GM18502 (cell line): ENCODE results near the gene ANKS6.
A peak's percentile ranks its signal among the peaks of the same experiment; 100 is the strongest.

Experiments
- ATAC-seq: cut with Tn5 transposase; IDR thresholded peaks from one replicate; pipeline ENCODE4 v1.9.1; 2021; ENCODE audit warnings: mild to moderate bottlenecking; ENCODE audit not compliant: unreplicated experiment, poor library complexity

Gene ANKS6

DNA sequence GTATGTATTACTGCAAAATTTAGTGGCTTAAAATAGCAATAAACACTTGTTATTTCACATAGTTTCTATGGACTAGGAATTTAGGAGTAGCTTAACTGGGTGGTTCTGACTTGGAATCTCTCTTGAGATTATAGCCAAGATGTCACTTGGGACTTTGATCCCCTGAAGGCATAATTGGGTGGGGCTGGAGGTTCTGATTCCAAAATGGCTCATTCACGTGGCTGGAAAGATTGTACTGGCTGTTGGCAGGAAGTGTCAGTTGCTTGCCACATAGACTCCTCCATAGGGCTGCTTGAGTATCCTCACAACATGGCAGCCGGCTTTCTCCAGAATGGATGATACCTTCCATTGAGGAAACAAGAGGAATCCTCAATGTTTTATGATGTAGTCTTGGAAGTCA, 22.4 kb upstream of the ANKS6 start:
- ATAC-seq, result no peak

GRCh38 chr9:98815391-98815951, 19.1 kb upstream of the ANKS6 start:
- ATAC-seq, result no peak

- no peak for ATAC-seq
These were observed 14.8 kb upstream of the ANKS6 start for GRCh38 chr9:98811051-98811650.

DNA sequence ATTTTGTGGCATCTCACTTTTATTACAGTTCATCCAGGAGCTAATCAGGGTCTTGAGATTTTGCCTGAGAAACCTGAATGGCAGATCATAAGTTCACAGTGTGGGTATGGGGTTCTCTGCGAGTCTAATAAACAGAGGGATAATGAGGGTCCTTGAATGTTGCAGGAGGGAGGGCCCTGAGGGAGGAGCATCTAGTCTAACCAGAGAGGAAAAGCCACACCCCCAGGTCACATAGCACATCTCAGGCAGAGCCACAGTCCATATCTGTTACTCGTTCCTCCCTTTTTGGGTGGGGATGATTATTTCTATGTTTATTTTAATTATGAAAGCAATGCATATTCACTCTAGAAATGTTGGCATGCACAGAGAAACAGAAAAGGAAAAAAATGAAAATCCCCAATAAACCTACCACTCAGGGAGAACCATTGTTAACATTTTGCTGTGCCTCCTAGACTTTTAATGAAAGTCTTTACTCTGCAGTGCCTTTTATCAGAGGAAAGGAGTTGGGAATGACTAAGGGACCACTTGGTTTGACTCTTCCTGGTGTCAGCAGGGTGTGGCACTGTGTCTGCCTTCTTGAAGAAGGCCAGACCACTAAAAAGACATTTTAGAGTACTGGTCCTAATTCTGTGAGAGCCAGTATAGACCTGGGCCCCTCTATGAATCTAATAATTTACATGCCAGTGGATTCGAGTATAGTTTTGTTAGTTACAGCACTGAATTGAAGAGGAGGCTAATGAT, 13.9 kb upstream of the ANKS6 start:
- ATAC-seq, result no peak

GRCh38 chr9:98809311-98810101, 13.2 kb upstream of the ANKS6 start:
- no peak for ATAC-seq

- ATAC-seq, result no peak
These were observed 12.5 kb upstream of the ANKS6 start for GRCh38 chr9:98808875-98809274.

- no peak for ATAC-seq
These were observed 12.1 kb upstream of the ANKS6 start for GRCh38 chr9:98808411-98808815.

GRCh38 chr9:98807814-98808195, 11.4 kb upstream of the ANKS6 start:
- peak; percentile 28 for ATAC-seq

DNA sequence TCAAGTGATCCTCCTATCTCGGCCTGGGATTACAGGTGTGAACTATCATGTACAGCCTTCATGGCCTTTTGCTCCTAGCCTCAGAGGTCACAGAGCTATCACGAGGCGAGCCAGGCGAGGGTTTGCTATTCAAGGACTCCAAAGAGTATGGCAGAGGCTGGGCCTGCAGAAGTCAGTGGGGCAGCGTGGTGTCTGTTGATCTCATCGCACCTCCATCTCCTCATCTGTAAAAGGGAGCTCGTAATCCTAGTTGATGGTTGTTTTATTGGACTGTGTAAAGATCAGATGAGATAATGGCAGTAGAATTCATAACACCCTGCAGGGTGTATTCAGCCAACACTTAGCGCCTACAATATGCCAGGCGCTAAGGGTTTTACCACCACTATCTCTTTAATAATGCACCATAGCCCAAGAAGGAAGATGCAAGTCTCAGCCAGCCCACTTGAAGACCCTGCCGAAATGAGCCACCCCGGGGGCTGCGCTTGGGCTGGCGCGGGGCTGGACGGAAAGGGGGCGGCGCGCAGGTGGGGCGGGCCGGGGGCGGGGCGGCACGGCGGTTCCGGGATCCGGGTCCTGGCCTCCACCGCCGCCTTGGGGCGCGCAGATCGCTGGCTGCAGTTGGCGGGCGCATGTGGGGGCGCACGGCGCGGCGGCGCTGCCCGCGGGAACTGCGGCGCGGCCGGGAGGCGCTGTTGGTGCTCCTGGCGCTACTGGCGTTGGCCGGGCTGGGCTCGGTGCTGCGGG, 10.9 kb upstream of the ANKS6 start, which contains the start of gene GALNT12:
GALNT12 (plus strand) TSS at position 601 of the 744 bp plus-strand sequence; CDS start at position 630, 29 bp downstream.
- ATAC-seq, result peak; percentile 66

DNA sequence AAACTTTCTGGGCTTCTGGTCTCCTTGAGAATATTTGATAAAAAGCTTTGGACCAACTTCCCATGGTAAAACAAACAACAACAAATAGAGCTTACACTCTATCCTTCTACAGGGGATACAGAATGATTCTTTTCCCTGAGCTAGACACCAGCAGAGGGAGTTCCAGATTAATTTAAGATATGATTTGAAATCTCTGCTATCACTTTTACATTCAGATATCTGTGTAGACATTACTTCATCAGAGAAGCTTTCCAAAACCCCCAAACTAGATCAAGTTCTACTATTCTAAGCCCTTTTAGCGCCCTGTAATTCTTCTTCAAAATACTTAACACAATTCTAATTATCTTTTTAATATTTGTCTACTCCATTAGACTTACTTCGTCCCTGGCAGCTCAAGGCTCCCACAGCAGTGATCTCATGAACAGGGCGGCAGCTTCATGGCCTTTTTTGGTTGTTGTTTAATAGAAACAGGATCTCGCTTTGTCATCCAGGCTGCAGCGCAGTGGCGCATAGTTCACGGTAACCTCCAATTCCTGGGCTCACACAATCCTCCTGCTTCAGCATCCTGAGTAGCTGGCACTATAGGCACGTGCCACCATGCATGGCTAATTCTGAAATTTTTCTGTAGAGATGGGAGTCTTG, 10.2 kb upstream of the ANKS6 start:
- no peak for ATAC-seq

- no peak for ATAC-seq
These were observed 9.3 kb upstream of the ANKS6 start for GRCh38 chr9:98805506-98806272.

- no peak for ATAC-seq
These were observed 7.7 kb upstream of the ANKS6 start for GRCh38 chr9:98804083-98804482.

DNA sequence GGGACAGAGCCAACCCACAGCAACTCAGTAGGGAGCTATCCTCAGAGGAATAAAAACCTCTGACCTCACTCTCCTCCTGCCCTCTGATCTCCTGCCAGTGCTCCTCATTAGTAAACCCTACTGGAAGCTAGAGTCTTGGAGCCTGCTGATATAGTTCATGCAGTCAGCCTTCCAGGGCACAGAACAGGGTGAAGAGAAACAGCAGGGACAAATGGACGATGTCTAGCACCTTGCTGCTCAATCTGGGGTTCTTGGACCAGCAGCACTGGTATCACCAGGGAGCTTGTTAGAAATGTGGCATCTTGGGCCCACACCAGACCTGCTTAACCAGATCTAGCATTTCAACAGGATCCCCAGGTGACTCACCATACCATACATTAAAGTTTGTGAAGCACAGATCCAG, 5.6 kb upstream of the ANKS6 start:
- ATAC-seq, result no peak

- ATAC-seq, result no peak
These were observed 5.2 kb upstream of the ANKS6 start for GRCh38 chr9:98801561-98801960.

DNA sequence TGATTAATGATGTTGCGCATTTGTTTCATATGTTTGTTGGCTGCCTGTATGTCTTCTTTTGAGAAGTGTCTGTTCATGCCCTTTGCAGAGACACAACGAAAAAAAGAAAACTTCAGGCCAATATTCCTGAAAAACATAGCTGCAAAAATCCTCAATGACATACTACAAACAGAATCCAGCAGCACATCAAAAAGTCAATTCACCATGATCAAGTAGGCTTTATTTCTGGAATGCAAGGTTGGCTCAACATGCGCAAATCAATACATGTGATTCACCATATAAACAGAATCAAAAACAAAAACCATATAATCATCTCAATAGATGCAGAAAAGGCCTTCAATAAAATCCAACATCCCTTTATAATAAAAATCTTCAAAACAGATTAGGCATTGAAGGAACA, 1.9 kb upstream of the ANKS6 start:
- no peak for ATAC-seq

GRCh38 chr9:98797491-98797890, 1.1 kb upstream of the ANKS6 start:
- ATAC-seq, result no peak

DNA sequence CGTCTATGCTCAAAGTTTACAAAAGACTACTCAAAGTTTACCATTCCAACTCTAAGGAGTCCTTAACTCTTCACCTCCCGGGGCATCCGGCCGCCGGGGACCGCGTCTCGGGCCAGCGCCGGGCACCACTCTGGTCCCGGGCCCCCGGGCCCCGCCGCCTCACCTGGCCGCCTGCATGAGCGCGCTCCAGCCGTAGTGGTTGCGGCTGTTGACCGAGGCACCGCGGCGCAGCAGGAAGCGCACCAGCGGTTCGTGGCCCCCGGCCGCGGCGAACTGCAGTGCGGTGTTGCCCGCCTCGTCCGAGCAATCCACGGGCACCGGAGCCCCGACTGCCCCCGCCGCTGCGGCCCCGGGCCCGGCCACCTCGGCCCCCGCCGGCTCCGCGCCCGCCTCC, 388 bp downstream of the ANKS6 start:
- ATAC-seq, result peak; percentile 42

DNA sequence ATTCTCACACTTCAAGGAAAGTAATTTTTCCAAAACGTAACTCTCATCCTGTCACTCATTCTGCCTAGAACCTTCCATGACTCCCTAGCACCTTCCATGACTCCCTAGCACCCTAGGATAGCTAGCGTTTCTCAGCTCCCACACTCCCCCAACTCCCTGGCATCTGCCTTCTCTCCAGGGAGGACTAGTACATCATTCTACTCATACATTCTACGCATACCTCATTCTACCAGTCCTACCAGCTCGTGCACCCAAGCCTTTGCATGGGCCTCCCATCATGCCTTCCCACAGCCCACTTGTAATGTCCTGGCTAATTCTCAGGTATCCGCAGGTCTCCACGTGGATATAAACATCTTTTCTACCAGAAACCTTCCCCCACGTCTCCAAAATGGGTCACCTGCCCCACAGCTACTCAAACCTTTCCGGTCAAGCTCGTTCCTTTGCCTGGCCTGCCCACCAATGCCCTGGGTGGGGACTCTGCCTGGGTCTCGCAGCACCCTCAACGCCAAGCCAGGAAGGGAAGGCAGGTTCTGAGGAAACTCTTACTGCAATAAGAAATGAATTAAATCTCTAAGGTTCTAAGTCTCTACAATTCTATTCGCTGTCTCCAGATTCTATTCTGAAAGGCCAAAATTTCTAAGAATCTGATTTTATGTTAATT, 930 bp downstream of the ANKS6 start:
- ATAC-seq, result no peak

GRCh38 chr9:98794802-98795201, 1.6 kb downstream of the ANKS6 start:
- ATAC-seq, result no peak
